HG03095 (cell line): Measurements from ENCODE around the gene RPL3.

Experiments used
- ATAC-seq: cut with Tn5 transposase; IDR thresholded peaks from one replicate; pipeline ENCODE4 v1.9.1; 2021; ENCODE audit warnings: moderate library complexity; ENCODE audit not compliant: unreplicated experiment

The RPL3 gene

DNA sequence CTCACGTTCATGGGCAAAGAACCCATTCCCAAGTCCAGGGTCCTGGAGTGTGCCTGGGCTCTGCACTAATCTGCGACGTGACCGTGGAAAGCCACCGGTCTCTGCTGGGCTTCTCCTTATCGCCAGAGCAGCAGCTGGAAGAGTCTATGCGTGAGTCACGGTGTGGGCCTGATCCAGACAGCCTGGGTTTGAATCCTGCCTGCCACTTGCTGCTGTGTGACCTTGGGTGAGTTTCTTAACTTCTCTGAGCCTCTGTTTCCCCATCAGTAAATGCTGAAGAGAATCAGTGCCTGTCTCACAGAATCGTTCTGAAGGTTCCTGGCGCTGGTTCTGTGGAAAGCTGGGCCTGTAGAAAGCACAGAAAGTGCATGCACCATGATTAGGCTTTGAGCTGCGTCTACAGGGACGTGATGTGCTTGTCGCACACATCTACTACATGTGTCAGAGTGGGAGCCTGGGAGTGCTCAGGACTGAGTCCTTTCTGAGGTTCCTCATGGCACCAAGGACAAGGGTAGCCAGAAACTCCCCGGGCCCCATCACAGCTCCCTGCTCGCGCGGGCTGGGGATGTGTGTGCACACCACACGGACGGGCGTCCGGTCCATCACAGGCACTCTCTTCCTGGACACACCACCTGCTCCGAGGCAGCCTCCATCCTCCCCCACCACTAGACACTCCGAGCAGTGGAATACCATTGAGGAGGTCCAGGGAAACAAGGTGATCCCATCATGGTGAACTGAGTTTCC, 54.1 kb downstream of the RPL3 start:
- no peak for ATAC-seq

DNA sequence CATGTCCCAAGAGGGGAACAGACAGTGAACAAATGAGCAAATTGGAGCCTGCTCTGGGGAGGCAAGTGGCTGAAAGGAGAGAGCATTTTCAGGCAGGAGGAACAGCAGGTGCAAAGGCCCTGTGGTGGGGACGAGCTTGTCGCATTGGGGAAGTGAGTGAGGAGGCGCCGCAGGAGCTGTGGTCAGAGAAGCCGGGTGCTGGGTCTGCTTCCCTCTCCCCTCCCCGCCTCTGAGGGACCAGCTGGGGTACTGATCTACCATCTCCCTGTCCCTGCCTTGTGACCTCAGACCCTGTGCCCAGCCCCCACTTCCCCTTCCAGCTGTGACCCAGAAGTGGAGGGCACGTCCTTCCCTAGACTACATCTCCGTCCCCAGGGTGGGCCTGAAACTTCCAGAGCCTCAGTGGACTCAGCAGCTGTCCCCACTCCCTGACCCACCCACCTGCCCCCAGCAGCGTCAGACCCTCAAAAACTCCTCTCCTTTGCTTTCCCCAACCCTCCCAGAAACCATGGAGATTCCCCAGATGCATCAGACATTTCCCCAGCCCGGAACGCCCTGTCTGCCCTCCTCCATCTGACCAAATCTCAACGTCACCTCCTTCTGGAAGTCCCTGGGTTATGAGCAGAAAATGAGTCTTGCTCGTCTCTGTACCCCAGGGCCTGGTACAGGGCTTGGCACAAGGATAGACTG, 54.9 kb downstream of the RPL3 start:
- no peak for ATAC-seq

GRCh38 chr22:39263626-39264348, 55.6 kb downstream of the RPL3 start:
- ATAC-seq = no peak
